NCI-H69 (cell line): Measurements from ENCODE around the gene PITPNM3.

ENCODE experiments used
- DNase-seq: peaks from one replicate; lab custom pipeline; 2025; lab: John Stamatoyannopoulos, UW

PITPNM3 gene

GRCh38 chr17:6551869-6552531, 4.4 kb downstream of the PITPNM3 start:
- peak; percentile 60 for DNase-seq

- no peak for DNase-seq
Measured at GRCh38 chr17:6551356-6551755, 5.0 kb downstream of the PITPNM3 start.

GRCh38 chr17:6549384-6550036, 6.8 kb downstream of the PITPNM3 start:
- no peak for DNase-seq

- peak; percentile 41 for DNase-seq
Measured at GRCh38 chr17:6548578-6549330, 7.6 kb downstream of the PITPNM3 start.

- peak; percentile 70 for DNase-seq
Measured at GRCh38 chr17:6548034-6548433, 8.3 kb downstream of the PITPNM3 start.

- DNase-seq = peak; percentile 42
Measured at GRCh38 chr17:6547336-6547735, 9.0 kb downstream of the PITPNM3 start.

GRCh38 chr17:6546069-6546718, 10.2 kb downstream of the PITPNM3 start:
- no peak for DNase-seq

GRCh38 chr17:6545291-6545690, 11.1 kb downstream of the PITPNM3 start:
- no peak for DNase-seq

GRCh38 chr17:6544011-6544370, 12.4 kb downstream of the PITPNM3 start:
- DNase-seq = no peak

GRCh38 chr17:6543079-6544010, 13.0 kb downstream of the PITPNM3 start:
- DNase-seq = no peak

- DNase-seq = no peak
Measured at GRCh38 chr17:6542577-6542976, 13.8 kb downstream of the PITPNM3 start.

- DNase-seq = peak; percentile 26
Measured at GRCh38 chr17:6541886-6542285, 14.5 kb downstream of the PITPNM3 start.

GRCh38 chr17:6539871-6540270, 16.5 kb downstream of the PITPNM3 start:
- no peak for DNase-seq

GRCh38 chr17:6536566-6537065, 19.7 kb downstream of the PITPNM3 start:
- DNase-seq = no peak

- DNase-seq = no peak
Measured at GRCh38 chr17:6536053-6536452, 20.3 kb downstream of the PITPNM3 start.

GRCh38 chr17:6534846-6535514, 21.4 kb downstream of the PITPNM3 start:
- DNase-seq = no peak

- DNase-seq = no peak
Measured at GRCh38 chr17:6532441-6532885, 23.9 kb downstream of the PITPNM3 start.

- no peak for DNase-seq
Measured at GRCh38 chr17:6531575-6531974, 24.8 kb downstream of the PITPNM3 start.

GRCh38 chr17:6530324-6530920, 25.9 kb downstream of the PITPNM3 start:
- DNase-seq = no peak

GRCh38 chr17:6528557-6528956, 27.8 kb downstream of the PITPNM3 start:
- no peak for DNase-seq
